ENCODE data around the gene EPHA1.

- no peak for TF ChIP-seq CTCF (IDR thresholded peaks at IDR 0.05)
- peak in 1 of 3 donors; percentile 3 for TF ChIP-seq POLR2A (IDR thresholded peaks at IDR 0.05)
Observed at GRCh38 chr7:143393267-143394041, 15.2 kb downstream of the EPHA1 start.

All from body of pancreas (tissue), 4 donors.